ENCODE measurements around the gene ROBO1. TPM values are rescaled to one million over a fixed set of nuclear protein-coding genes. Genes with fewer than 3 reads are reported as not detected.
"Not testable (repeated sequence)": the region's sequence is repeated elsewhere in the genome, so short reads cannot be mapped to it uniquely, and the experiment has no call there.

The ROBO1 gene
- total RNA-seq, 1 donor from 2014 or later: 169 TPM

- no peaks in the 10 kb centered on the region for H3F3A ChIP-seq (ENCODE audit: low read depth)
These were observed 252.7 kb downstream of the ROBO1 start for GRCh38 chr3:79515072-79515471.

GRCh38 chr3:79514069-79514468 lies 253.7 kb downstream of the ROBO1 start:
- Mint-ChIP-seq H3K4me3 (no peak overlapping the region), H3K27ac (no peak overlapping the region), H3K4me1 (no peaks in the 10 kb centered on the region), H3K9me3 (no peaks in the 10 kb centered on the region), H3K36me3 (no peaks in the 10 kb centered on the region), H3K27me3 (ENCODE audit: insufficient read depth, low read depth) (no peaks in the 10 kb centered on the region)
- Histone ChIP-seq H3K27ac (no peak overlapping the region), H3K36me3 (no peaks in the 10 kb centered on the region), H3K9me3 (ENCODE audit: low read depth) (no peaks in the 10 kb centered on the region), H3K79me2 (ENCODE audit: low read depth) (no peaks in the 10 kb centered on the region), H3F3A (ENCODE audit: low read depth) (no peaks in the 10 kb centered on the region), H3K27me3 (no peaks in the 10 kb centered on the region), H3K4me1 (no peaks in the 10 kb centered on the region), H3K4me3 (no peak overlapping the region), H3K4me2 (no peak overlapping the region), H2AFZ (replicated peaks) (peak overlapping the region; percentile 46), H4K20me1 (ENCODE audit: low read depth) (no peaks in the 10 kb centered on the region), H3K9ac (no peak overlapping the region)
- TF ChIP-seq EZH2 (IDR thresholded peaks at IDR 0.05) (no peak), EZH2phosphoT487 (IDR thresholded peaks at IDR 0.05) (no peak), CTCF (IDR thresholded peaks at IDR 0.05) (no peak)
- no peak for DNase-seq (ENCODE audit: low spot score)

More at GRCh38 chr3:79515072-79515471, 252.7 kb downstream of the ROBO1 start:
- Histone ChIP-seq H3K4me1 (no peaks in the 10 kb centered on the region), H3K9ac (no peak overlapping the region), H3K36me3 (no peaks in the 10 kb centered on the region), H3K79me2 (ENCODE audit: low read depth) (no peaks in the 10 kb centered on the region), H4K20me1 (ENCODE audit: low read depth) (no peaks in the 10 kb centered on the region), H3K4me3 (no peak overlapping the region), H3K27me3 (no peaks in the 10 kb centered on the region), H3K4me2 (no peak overlapping the region), H2AFZ (replicated peaks) (peak overlapping the region; percentile 44), H3K27ac (no peak overlapping the region), H3K9me3 (ENCODE audit: low read depth) (no peaks in the 10 kb centered on the region)
- Mint-ChIP-seq H3K27ac (no peak overlapping the region), H3K36me3 (no peaks in the 10 kb centered on the region), H3K27me3 (ENCODE audit: insufficient read depth, low read depth) (no peaks in the 10 kb centered on the region), H3K9me3 (no peaks in the 10 kb centered on the region), H3K4me1 (peaks cover 2% of the 10 kb centered on the region), H3K4me3 (no peak overlapping the region)
- DNase-seq (ENCODE audit: low spot score): no peak
- no peak for TF ChIP-seq EZH2phosphoT487 (IDR thresholded peaks at IDR 0.05)
- no peak for TF ChIP-seq CTCF (IDR thresholded peaks at IDR 0.05)
- no peak for TF ChIP-seq EZH2 (IDR thresholded peaks at IDR 0.05)

- H3K36me3 Mint-ChIP-seq: no peaks in the 10 kb centered on the region
- H4K20me1 ChIP-seq (ENCODE audit: low read depth): no peaks in the 10 kb centered on the region
- TF ChIP-seq EZH2phosphoT487 (IDR thresholded peaks at IDR 0.05): no peak
- no peak for TF ChIP-seq CTCF (IDR thresholded peaks at IDR 0.05)
- TF ChIP-seq EZH2 (IDR thresholded peaks at IDR 0.05): no peak
- no peak overlapping the region for H2AFZ ChIP-seq (replicated peaks)
- no peak for DNase-seq (ENCODE audit: low spot score)
- H3K4me3 ChIP-seq: no peak overlapping the region
- no peaks in the 10 kb centered on the region for H3K27me3 Mint-ChIP-seq (ENCODE audit: insufficient read depth, low read depth)
- H3K79me2 ChIP-seq (ENCODE audit: low read depth): no peaks in the 10 kb centered on the region
- no peaks in the 10 kb centered on the region for H3K4me1 Mint-ChIP-seq
- H3K27me3 ChIP-seq: no peaks in the 10 kb centered on the region
- no peaks in the 10 kb centered on the region for H3K9me3 ChIP-seq (ENCODE audit: low read depth)
- no peak overlapping the region for H3K27ac Mint-ChIP-seq
- H3K9me3 Mint-ChIP-seq: peaks cover 7% of the 10 kb centered on the region
- H3F3A ChIP-seq (ENCODE audit: low read depth): no peaks in the 10 kb centered on the region
- H3K36me3 ChIP-seq: no peaks in the 10 kb centered on the region
- H3K9ac ChIP-seq: no peak overlapping the region
- peaks cover 7% of the 10 kb centered on the region for H3K4me1 ChIP-seq
- no peak overlapping the region for H3K4me2 ChIP-seq
- no peak overlapping the region for H3K27ac ChIP-seq
- no peak overlapping the region for H3K4me3 Mint-ChIP-seq
These were observed 261.0 kb downstream of the ROBO1 start for GRCh38 chr3:79506751-79507150.

DNA sequence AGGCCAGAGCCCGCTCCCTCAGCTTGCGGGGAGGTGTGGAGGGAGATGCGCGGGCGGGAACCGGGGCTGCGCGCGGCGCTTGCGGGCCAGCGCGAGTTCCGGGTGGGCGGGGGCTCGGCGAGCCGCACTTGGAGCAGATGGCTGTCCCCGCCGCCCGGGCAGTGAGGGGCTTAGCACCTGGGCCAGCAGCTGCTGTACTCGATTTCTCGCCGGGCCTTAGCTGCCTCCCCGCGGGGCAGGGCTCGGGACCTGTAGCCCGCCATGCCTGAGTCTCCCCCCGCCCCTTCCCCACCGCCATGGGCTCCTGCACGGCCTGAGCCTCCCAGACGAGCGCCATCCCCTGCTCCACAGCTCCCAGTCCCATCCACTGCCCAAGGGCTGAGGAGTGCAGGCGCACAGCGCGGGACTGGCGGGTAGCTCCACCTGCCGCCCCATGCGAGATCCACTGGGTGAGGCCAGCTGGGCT lies 265.5 kb downstream of the ROBO1 start:
- not testable (repeated sequence) for H3K36me3 ChIP-seq; H3K79me2 ChIP-seq (ENCODE audit: low read depth); H3K4me1 Mint-ChIP-seq; H4K20me1 ChIP-seq (ENCODE audit: low read depth); H3K4me1 ChIP-seq; H3K27me3 Mint-ChIP-seq (ENCODE audit: insufficient read depth, low read depth); H3K27ac ChIP-seq; H3K4me3 ChIP-seq; H3K9ac ChIP-seq; H3K27me3 ChIP-seq; H3K27ac Mint-ChIP-seq; H3K9me3 ChIP-seq (ENCODE audit: low read depth); H3K36me3 Mint-ChIP-seq; H3K4me2 ChIP-seq; DNase-seq (ENCODE audit: low spot score); H3K4me3 Mint-ChIP-seq; H3F3A ChIP-seq (ENCODE audit: low read depth); H2AFZ ChIP-seq (replicated peaks)
- H3K9me3 Mint-ChIP-seq: peaks cover 12% of the 10 kb centered on the region
